KMS-11 (cell line): ENCODE data around the gene FAM186B.

ENCODE experiments used
- H2AFZ ChIP-seq: fragments of 200-600 bp; sonication (generic); 2 replicates; pipeline ENCODE4 v1.6.1; 2016; ENCODE audit warnings: antibody characterized with exemption, mixed run types, low read depth
- H3K27ac ChIP-seq: fragments of 200-600 bp; sonication (generic); 2 replicates; pipeline ENCODE4 v1.6.1; 2016; ENCODE audit warnings: mild to moderate bottlenecking, mixed run types
- H3K27me3 ChIP-seq: fragments of 200-600 bp; sonication (generic); 2 replicates; pipeline ENCODE4 v1.6.1; 2017; ENCODE audit warnings: mild to moderate bottlenecking, low read depth, mixed run types, moderate library complexity; ENCODE audit not compliant: insufficient read depth
- H3K36me3 ChIP-seq: fragments of 200-600 bp; sonication (generic); 2 replicates; pipeline ENCODE4 v1.6.1; 2017; ENCODE audit warnings: mild to moderate bottlenecking, mixed run types; ENCODE audit not compliant: insufficient read depth
- H3K4me1 ChIP-seq: fragments of 200-600 bp; sonication (generic); 2 replicates; pipeline ENCODE4 v1.6.1; 2016; ENCODE audit warnings: mild to moderate bottlenecking, low read depth, mixed run types; ENCODE audit not compliant: poor library complexity, severe bottlenecking
- H3K4me2 ChIP-seq: fragments of 200-600 bp; sonication (generic); 2 replicates; pipeline ENCODE4 v1.7.0; 2016; ENCODE audit warnings: mild to moderate bottlenecking, mixed run types
- H3K4me3 ChIP-seq: fragments of 200-600 bp; sonication (generic); IDR thresholded peaks from 2 replicates; pipeline ENCODE4 v1.6.1; 2017; ENCODE audit warnings: low read depth, low read length, mixed read lengths; ENCODE audit not compliant: insufficient read depth
- H3K79me2 ChIP-seq: fragments of 200-600 bp; sonication (generic); 2 replicates; pipeline ENCODE4 v1.6.1; 2016; ENCODE audit warnings: low read depth, mixed run types; ENCODE audit not compliant: insufficient read depth
- H3K9ac ChIP-seq: fragments of 200-600 bp; sonication (generic); 2 replicates; pipeline ENCODE4 v1.6.1; 2016; ENCODE audit warnings: mild to moderate bottlenecking, mixed run types
- H4K20me1 ChIP-seq: fragments of 200-600 bp; sonication (generic); 2 replicates; pipeline ENCODE4 v1.6.1; 2016; ENCODE audit warnings: mild to moderate bottlenecking, mixed run types; ENCODE audit not compliant: insufficient read depth
- CTCF ChIP-seq: fragments of 200-600 bp; sonication (generic); conservative IDR thresholded peaks from 2 replicates; pipeline ENCODE4 v1.6.1; 2017; ENCODE audit warnings: low read depth, mild to moderate bottlenecking, antibody characterized with exemption, low read length, moderate library complexity, mixed read lengths

Gene FAM186B

DNA sequence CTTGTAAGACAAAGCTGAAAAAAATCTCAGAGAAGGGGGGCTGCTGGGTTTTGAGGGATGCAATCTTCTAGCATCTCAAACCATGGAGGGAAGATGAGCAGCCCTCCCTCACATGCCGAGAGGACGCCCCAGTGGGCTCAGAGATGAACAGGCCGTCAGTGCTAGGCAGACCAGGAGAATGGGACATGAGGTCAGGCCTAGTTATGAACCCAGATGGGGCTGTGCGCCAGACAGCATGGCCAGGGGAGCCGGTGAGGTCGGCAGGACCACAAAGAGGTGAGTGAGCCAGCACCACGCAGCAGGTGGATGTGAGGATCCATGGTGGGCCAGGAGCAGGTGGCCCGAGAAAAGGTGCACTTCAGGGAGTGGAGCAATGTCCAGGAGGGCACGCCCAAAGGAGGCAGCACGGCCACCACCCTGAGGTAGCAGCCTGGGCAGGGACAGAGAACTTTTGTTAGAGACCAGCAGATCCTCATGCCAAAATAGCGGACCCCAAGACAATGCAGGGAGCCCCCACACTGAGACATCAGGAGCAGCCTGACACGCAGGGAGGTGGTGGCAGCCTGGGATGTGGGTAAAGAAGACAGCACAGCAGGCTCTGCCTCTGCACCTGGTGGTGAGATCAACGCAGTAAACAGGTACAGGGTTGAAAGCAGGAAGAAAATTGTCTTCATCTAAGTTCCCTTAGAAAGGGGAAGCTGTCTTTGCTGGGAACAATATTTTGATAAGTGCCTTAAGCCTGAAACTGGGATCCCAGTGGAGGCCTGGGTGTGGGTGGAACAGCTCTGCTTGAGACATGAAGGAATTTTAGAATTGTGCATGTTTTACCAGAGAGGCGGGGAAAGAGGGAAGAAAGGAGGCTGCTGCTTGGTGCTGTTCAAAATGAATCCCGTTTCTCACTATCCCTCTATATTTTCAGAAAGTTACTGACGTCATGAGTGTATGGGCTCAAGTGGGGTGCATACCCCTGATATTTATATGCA, 19.7 kb downstream of the FAM186B start:
- Histone ChIP-seq H3K9ac (no peak overlapping the region), H3K27ac (no peak overlapping the region), H3K36me3 (no peaks in the 10 kb centered on the region), H3K27me3 (no peaks in the 10 kb centered on the region), H3K4me2 (no peak overlapping the region), H3K79me2 (no peaks in the 10 kb centered on the region), H3K4me1 (peaks cover 22% of the 10 kb centered on the region), H4K20me1 (no peaks in the 10 kb centered on the region), H3K4me3 (no peak overlapping the region), H2AFZ (no peak overlapping the region)
- TF ChIP-seq CTCF: no peak

DNA sequence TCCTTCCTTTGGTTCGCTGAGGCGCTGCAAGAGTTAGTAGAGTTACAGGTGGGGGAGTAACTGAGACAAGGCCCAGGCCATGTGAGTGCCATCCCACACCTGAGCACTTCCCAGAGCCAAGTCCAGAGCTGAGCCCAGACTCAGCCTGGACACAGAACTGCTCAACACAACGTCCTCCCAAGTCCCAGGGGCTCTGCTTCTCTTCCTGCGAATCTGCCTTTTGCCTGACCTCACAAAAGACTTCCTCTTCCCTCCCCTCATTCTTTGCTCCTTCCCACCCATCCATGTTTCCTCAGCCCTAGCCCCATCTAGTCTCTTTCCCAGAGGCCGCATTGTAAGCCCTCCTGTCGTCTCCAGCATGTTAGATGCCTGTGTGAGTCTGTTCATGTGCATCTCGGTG, 20.8 kb downstream of the FAM186B start:
- H3K4me2 ChIP-seq: no peak overlapping the region
- no peaks in the 10 kb centered on the region for H3K79me2 ChIP-seq
- H4K20me1 ChIP-seq: no peaks in the 10 kb centered on the region

GRCh38 chr12:49583366-49584094, 21.9 kb downstream of the FAM186B start:
- Histone ChIP-seq H3K4me2 (no peak overlapping the region), H2AFZ (no peak overlapping the region), H3K27me3 (no peaks in the 10 kb centered on the region), H3K9ac (no peak overlapping the region), H3K79me2 (no peaks in the 10 kb centered on the region), H3K36me3 (no peaks in the 10 kb centered on the region), H4K20me1 (no peaks in the 10 kb centered on the region), H3K4me1 (peaks cover 35% of the 10 kb centered on the region), H3K4me3 (no peak overlapping the region), H3K27ac (no peak overlapping the region)
- TF ChIP-seq CTCF: no peak

More for the DNA sequence above, 20.8 kb downstream of the FAM186B start:
- Histone ChIP-seq H2AFZ (no peak overlapping the region), H3K27me3 (no peaks in the 10 kb centered on the region), H3K36me3 (no peaks in the 10 kb centered on the region), H3K27ac (no peak overlapping the region), H3K9ac (no peak overlapping the region), H3K4me1 (peaks cover 34% of the 10 kb centered on the region), H3K4me3 (no peak overlapping the region)
- no peak for TF ChIP-seq CTCF

- H3K4me2 ChIP-seq: no peak overlapping the region
- no peak overlapping the region for H3K9ac ChIP-seq
- H3K4me1 ChIP-seq: peaks cover 35% of the 10 kb centered on the region
- no peaks in the 10 kb centered on the region for H3K79me2 ChIP-seq
- no peaks in the 10 kb centered on the region for H3K36me3 ChIP-seq
- H4K20me1 ChIP-seq: no peaks in the 10 kb centered on the region
- H3K4me3 ChIP-seq: no peak overlapping the region
- TF ChIP-seq CTCF: no peak
- no peak overlapping the region for H2AFZ ChIP-seq
- H3K27ac ChIP-seq: no peak overlapping the region
- H3K27me3 ChIP-seq: no peaks in the 10 kb centered on the region
Observed at GRCh38 chr12:49582850-49583249, 22.6 kb downstream of the FAM186B start.
